CD4-positive, CD25-positive, alpha-beta regulatory T cell (primary cell): ENCODE measurements around the gene CDK6. TPM values are rescaled to one million over a fixed set of nuclear protein-coding genes. Genes with fewer than 3 reads are reported as not detected.
"Not testable (repeated sequence)": the region's sequence is repeated elsewhere in the genome, so short reads cannot be mapped to it uniquely, and the experiment has no call there.

Source experiments
- ATAC-seq, 2 donors: fragments of 150-1000 bp; cut with Tn5 transposase; one replicate each; pipeline ENCODE4 v1.10.0; 2021; ENCODE audit warnings: low read depth in 2 of 2, moderate number of reproducible peaks in 2 of 2, moderate library complexity in 1 of 2
- DNase-seq, 3 donors: peaks; one replicate each; pipeline versions ENCODE4 v3.0.0 to v3.0.0-alpha.2; 2012 to 2022; ENCODE audit warnings: mixed read lengths in 1 of 3
- H3K27ac ChIP-seq: one replicate; pipeline ENCODE4 v1.7.0; 2013; ENCODE audit warnings: mild to moderate bottlenecking, low read length; ENCODE audit not compliant: insufficient read depth, poor library complexity, severe bottlenecking
- H3K27me3 ChIP-seq: one replicate; pipeline ENCODE4 v1.7.0; 2013; ENCODE audit warnings: low read length; ENCODE audit not compliant: control insufficient read depth, insufficient read depth
- H3K36me3 ChIP-seq: one replicate; pipeline ENCODE4 v1.7.0; 2013; ENCODE audit warnings: mild to moderate bottlenecking, low read length, moderate library complexity; ENCODE audit not compliant: control insufficient read depth, insufficient read depth
- H3K4me1 ChIP-seq: 2 replicates; pipeline ENCODE4 v1.7.0; 2013; ENCODE audit warnings: mild to moderate bottlenecking, low read length; ENCODE audit not compliant: insufficient read depth, control insufficient read depth, poor library complexity, severe bottlenecking
- H3K4me3 ChIP-seq: one replicate; pipeline ENCODE4 v1.7.0; 2013; ENCODE audit warnings: low read depth, mild to moderate bottlenecking, low read length, moderate library complexity
- H3K9me3 ChIP-seq, 2 experiments: 1 replicate in 1 of 2; 2 replicates in 1 of 2; pipeline ENCODE4 v1.7.0; 2013; ENCODE audit warnings: low read length in 2 of 2, mild to moderate bottlenecking in 1 of 2, moderate library complexity in 1 of 2; ENCODE audit not compliant: control insufficient read depth in 2 of 2
- H3K27ac Mint-ChIP-seq, 3 donors: one replicate each; pipeline ENCODE4 v1.8.0; 2020 to 2022; ENCODE audit warnings: mild to moderate bottlenecking in 3 of 3, mixed read lengths in 3 of 3, moderate library complexity in 2 of 3
- H3K27me3 Mint-ChIP-seq: one replicate; pipeline ENCODE4 v1.8.0; 2022; ENCODE audit warnings: mild to moderate bottlenecking, mixed read lengths
- H3K36me3 Mint-ChIP-seq: one replicate; pipeline ENCODE4 v1.8.0; 2020; ENCODE audit warnings: mixed read lengths
- H3K4me1 Mint-ChIP-seq, 4 donors: one replicate each; pipeline ENCODE4 v1.8.0; 2020 to 2022; ENCODE audit warnings: mixed read lengths in 4 of 4, mild to moderate bottlenecking in 1 of 4
- H3K4me3 Mint-ChIP-seq, 4 donors: one replicate each; pipeline ENCODE4 v1.8.0; 2020 to 2022; ENCODE audit warnings: mild to moderate bottlenecking in 4 of 4, mixed read lengths in 4 of 4, moderate library complexity in 3 of 4
- H3K9me3 Mint-ChIP-seq, 7 donors: one replicate each; pipeline ENCODE4 v1.8.0; 2020 to 2022; ENCODE audit warnings: mixed read lengths in 7 of 7, mild to moderate bottlenecking in 3 of 7, moderate library complexity in 2 of 7
- polyA plus RNA-seq, 4 donors: library from polyadenylated mRNA; unstranded; fragments of 300-500 nt; fragmentation: Illumina TruSeq; gene quantifications; one replicate each; pipeline ENCODE4 v1.2.3, GENCODE V29; 2021
- total RNA-seq: library from RNA; stranded (reverse); gene quantifications from one replicate; pipeline ENCODE4 v1.2.3, GENCODE V29; 2022

Gene CDK6
- total and polyA plus RNA-seq, 5 donors from 2014 or later: 5.5 to 32.6 (median 9.1) TPM

DNA sequence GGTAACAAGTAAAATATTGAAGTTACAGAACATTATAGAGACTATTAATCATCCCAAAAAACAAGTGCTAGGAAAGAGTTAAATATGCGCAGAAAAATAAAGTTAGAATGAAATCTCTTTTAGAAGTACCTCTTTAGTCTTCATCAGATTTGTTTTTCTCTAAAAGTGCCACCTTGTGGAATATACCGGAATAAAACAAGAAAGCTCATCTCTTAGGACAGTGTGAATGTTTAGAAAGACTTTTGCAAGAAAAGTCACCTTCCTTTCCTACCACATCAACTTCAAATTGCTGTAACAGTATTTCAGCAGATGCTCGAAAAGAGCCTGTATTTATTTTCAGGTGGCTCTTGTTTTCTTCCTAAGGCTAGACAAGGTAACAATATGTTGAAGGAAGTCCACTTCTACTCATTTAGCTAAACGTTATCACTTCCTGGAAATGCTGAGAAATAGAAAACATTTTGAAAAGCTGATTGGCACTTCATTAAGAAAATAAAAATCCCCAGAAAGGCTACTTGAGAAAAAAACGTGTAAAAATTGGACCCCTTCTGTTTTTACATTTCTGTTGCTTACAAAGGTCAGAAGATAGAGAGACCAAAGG is 226.4 kb downstream of the CDK6 start:
- Histone ChIP-seq H3K27ac (no peak overlapping the region), H3K9me3 (no peaks in the 10 kb centered on the region), H3K36me3 (peaks cover 3% of the 10 kb centered on the region), H3K4me1 (peaks cover 6% of the 10 kb centered on the region), H3K27me3 (no peaks in the 10 kb centered on the region), H3K4me3 (peak overlapping the region; percentile 49)
- Mint-ChIP-seq H3K36me3 (peaks cover 9% of the 10 kb centered on the region), H3K4me3 (no peak overlapping the region), H3K9me3 (no peaks in the 10 kb centered on the region), H3K27ac (peak overlapping the region in 2 of 3 donors; percentile 31 to 38), H3K27me3 (no peaks in the 10 kb centered on the region), H3K4me1 (peaks cover 6 to 15% (median 10%) of the 10 kb centered on the region in 4 donors)
- peak; percentile 66 to 79 for ATAC-seq
- DNase-seq: peak in 2 of 3 donors; percentile 31 to 78

DNA sequence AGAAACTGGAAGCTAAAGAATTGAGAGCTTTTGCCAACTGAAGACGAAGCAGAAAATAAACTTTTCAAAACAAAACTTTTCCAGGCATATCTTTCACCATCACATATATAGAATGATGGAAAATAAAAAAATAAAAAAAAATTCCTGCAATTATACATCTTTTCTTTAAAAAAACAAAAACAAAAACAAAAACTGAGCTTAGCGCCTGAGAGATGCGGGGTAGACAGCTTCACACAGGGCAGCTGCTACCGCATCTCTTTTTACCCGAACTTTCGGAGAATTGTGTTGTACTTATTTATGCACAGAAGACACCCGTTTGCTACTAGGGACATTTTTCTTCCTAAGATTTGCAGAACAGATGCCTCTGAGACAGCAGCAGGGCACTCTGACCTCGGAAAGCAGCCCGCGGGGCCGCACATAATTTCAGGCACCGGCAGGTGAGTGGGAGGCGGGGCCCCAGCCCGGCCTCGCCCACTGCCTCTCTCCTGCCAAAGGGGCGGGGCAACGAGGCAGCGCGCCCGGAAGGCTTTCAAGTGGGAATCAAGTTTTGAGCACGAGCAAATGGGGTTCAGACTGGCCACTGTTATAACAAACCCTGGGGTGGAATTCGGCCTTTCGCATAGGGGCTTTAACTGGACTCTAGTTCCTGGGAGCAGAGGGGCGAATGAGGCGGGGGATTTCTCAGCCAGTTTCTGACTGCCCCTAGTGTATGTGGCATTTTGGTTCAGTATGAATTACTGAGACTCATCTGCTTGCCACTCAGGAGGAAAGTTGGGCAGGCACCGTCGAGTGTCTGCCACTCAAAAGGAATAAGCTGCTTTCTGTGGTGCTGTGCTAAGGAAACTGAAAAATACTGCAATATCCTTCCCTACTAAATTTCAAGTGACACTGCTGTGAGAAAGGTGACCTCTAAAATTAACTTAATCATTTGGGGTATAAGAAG is 227.7 kb downstream of the CDK6 start:
- peaks cover 6% of the 10 kb centered on the region for H3K4me1 ChIP-seq
- no peak for DNase-seq
- no peaks in the 10 kb centered on the region for H3K36me3 ChIP-seq
- H3K9me3 Mint-ChIP-seq: no peaks in the 10 kb centered on the region
- no peak overlapping the region for H3K27ac Mint-ChIP-seq
- no peaks in the 10 kb centered on the region for H3K9me3 ChIP-seq
- H3K27me3 ChIP-seq: no peaks in the 10 kb centered on the region
- H3K4me1 Mint-ChIP-seq: peaks cover 6 to 15% (median 10%) of the 10 kb centered on the region in 4 donors
- no peak for ATAC-seq
- H3K27ac ChIP-seq: no peak overlapping the region
- H3K4me3 Mint-ChIP-seq: no peak overlapping the region
- no peak overlapping the region for H3K4me3 ChIP-seq
- no peaks in the 10 kb centered on the region for H3K27me3 Mint-ChIP-seq
- peaks cover 4% of the 10 kb centered on the region for H3K36me3 Mint-ChIP-seq

DNA sequence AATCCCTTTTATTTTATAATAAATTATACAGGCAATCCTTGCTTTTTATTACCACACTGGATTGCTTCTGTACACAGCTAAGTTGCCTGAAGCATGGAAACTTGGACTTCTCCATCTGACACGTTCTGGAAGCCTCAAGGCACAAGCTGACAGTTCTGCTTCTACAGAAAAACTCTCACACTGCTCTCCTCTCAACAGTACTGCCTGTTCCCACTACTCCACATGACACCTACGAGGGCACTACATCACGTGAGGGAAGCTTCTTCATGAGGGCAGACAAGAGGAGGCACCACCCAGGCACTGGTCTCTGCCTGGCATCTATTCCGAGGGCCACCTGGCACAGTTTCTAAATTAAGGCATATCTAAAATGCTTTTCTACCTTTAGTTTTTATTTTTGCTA is 229.4 kb downstream of the CDK6 start:
- Histone ChIP-seq H3K4me1 (peaks cover 6% of the 10 kb centered on the region), H3K36me3 (no peaks in the 10 kb centered on the region), H3K9me3 (no peaks in the 10 kb centered on the region), H3K4me3 (no peak overlapping the region), H3K27ac (no peak overlapping the region), H3K27me3 (no peaks in the 10 kb centered on the region)
- H3K36me3 Mint-ChIP-seq: no peaks in the 10 kb centered on the region
- no peaks in the 10 kb centered on the region for H3K9me3 Mint-ChIP-seq
- DNase-seq (no peak), ATAC-seq (no peak)
- H3K27ac Mint-ChIP-seq: no peak overlapping the region
- H3K27me3 Mint-ChIP-seq: no peaks in the 10 kb centered on the region
- H3K4me3 Mint-ChIP-seq: no peak overlapping the region
- peaks cover 6 to 12% (median 10%) of the 10 kb centered on the region in 4 donors for H3K4me1 Mint-ChIP-seq

DNA sequence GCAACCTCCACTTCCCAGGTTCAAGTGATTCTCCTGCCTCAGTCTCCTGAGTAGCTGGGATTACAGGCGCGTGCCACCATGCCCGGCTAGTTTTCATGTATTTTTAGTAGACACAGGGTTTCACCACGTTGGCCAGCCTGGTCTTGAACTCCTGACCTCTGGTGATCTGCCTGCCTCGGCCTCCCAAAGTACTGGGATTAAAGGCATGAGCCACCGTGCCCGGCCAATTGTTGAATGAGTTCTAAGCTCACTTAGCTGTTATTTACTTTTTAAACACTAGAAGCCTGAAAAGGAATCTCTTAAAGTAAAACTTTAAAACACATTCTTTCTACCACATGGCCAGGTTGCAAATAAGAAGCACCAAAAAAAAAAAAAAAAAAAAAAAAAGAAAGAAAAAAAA is 231.9 kb downstream of the CDK6 start:
- not testable (repeated sequence) for H3K4me1 Mint-ChIP-seq, H3K27me3 Mint-ChIP-seq, H3K36me3 Mint-ChIP-seq, H3K27ac ChIP-seq, H3K4me3 ChIP-seq, H3K4me3 Mint-ChIP-seq, H3K9me3 Mint-ChIP-seq, H3K36me3 ChIP-seq, H3K27me3 ChIP-seq, H3K9me3 ChIP-seq, ATAC-seq, H3K4me1 ChIP-seq, DNase-seq, H3K27ac Mint-ChIP-seq

DNA sequence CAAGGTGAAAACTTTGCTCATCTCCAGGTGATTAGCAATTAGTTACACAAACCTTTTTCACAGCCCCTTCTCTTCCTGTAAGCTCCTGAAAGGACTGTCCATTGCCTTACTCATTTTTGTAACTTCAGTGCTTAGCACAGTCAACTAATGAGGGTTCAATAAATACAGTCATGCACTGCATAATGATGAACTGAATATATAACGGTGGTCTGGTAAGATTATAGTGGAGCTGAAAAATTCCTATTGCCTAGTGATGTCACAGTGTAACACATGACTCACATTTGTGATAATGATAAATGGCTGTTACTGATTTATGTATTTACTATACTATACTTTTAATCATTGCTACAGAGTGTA is 233.3 kb downstream of the CDK6 start:
- H3K4me3 ChIP-seq: no peak overlapping the region
- H3K27me3 Mint-ChIP-seq: no peaks in the 10 kb centered on the region

DNA sequence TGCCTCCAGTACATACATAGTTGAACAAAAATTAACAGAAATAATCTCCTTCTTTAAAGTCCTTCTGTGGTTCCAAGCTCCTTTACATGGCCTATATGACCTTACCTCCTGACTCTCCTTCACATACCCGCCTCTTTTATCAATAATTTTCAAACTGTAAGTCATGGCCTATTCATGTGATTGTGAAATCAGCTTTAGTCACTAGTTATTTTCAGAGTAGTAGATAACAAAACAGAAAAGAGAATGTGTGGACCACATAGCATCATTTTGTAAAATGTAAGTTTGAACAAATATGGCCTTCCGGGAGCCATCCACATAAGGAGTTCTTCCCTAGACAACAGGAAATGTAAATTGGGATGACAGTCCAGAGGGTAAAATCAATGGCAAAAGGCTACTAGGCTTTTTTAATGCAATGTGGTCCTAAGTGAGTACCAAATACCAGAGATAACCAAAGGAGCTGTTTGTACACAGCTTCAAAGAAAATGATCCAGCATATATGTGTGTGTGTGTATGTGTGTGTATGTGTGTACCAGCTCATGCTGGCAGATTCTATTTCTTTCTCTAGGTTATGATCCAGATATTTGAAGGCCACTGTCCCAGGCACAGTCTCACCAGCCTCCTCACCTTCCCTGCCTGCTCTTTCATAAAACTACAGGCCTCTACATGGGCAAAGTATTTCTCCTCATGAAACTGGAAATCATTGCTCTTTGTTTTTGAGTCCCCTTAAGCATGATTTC is 233.9 kb downstream of the CDK6 start:
- Mint-ChIP-seq H3K9me3 (no peaks in the 10 kb centered on the region), H3K27me3 (no peaks in the 10 kb centered on the region), H3K4me3 (no peak overlapping the region), H3K36me3 (no peaks in the 10 kb centered on the region), H3K27ac (no peak overlapping the region), H3K4me1 (no peaks in the 10 kb centered on the region)
- ATAC-seq (no peak), DNase-seq (no peak)
- Histone ChIP-seq H3K9me3 (no peaks in the 10 kb centered on the region), H3K27ac (no peak overlapping the region), H3K36me3 (no peaks in the 10 kb centered on the region), H3K4me1 (no peaks in the 10 kb centered on the region), H3K27me3 (peaks cover 7% of the 10 kb centered on the region), H3K4me3 (no peak overlapping the region)

More for the DNA sequence above, 233.3 kb downstream of the CDK6 start:
- Mint-ChIP-seq H3K4me3 (no peak overlapping the region), H3K27ac (no peak overlapping the region), H3K9me3 (no peaks in the 10 kb centered on the region), H3K4me1 (no peaks in the 10 kb centered on the region), H3K36me3 (no peaks in the 10 kb centered on the region)
- H3K27me3 ChIP-seq: peaks cover 7% of the 10 kb centered on the region
- H3K36me3 ChIP-seq: no peaks in the 10 kb centered on the region
- H3K4me1 ChIP-seq: no peaks in the 10 kb centered on the region
- no peak for DNase-seq
- H3K27ac ChIP-seq: no peak overlapping the region
- no peak for ATAC-seq
- H3K9me3 ChIP-seq: no peaks in the 10 kb centered on the region

DNA sequence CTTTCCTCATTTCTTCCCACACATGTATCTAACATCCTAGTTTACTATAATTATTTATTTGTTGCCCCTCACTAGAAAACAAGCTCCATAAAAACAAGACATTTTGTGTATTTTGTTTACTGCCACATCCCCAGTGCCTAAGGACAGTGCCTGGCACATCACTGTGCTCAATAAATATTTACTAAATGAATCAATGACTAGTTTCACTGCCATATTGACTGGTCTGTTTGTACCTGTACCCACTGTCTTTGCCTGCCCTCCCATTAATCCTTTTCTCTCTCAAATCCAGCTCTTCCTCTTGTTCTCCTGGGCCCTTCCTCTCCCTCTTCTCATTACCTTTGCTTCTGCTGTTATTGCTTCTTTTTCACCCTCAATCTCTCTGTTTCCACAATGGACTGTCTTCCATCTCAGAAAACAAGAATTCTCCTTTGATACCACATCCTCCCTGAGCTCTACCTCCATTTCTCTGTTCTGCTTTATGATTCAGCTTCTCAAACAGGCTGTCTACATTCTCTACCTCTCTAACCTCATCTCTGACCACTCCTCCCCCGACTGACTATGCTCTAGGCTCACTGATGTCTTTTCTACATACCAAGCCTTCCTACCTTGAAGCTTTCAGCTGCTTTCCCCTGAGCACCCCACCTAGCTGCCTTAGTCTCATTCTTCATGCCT is 237.9 kb downstream of the CDK6 start:
- Histone ChIP-seq H3K27ac (no peak overlapping the region), H3K4me1 (no peaks in the 10 kb centered on the region), H3K9me3 (no peaks in the 10 kb centered on the region), H3K36me3 (no peaks in the 10 kb centered on the region), H3K4me3 (no peak overlapping the region), H3K27me3 (peaks cover 7% of the 10 kb centered on the region)
- peak in 1 of 3 donors; percentile 48 for DNase-seq
- ATAC-seq: no peak
- H3K9me3 Mint-ChIP-seq: no peaks in the 10 kb centered on the region
- H3K27me3 Mint-ChIP-seq: peaks cover 8% of the 10 kb centered on the region
- H3K4me3 Mint-ChIP-seq: no peak overlapping the region
- no peak overlapping the region for H3K27ac Mint-ChIP-seq
- H3K36me3 Mint-ChIP-seq: no peaks in the 10 kb centered on the region
- H3K4me1 Mint-ChIP-seq: no peaks in the 10 kb centered on the region
